Thoracic aorta (tissue), 2 donors: ENCODE data around the gene PLAA. TPM values are rescaled to one million over a fixed set of nuclear protein-coding genes. Genes with fewer than 3 reads are reported as not detected.

Source experiments
- ATAC-seq: fragments of 150-250 bp; one replicate; pipeline ENCODE4 v1.8.0; 2017; ENCODE audit warnings: low read depth; ENCODE audit not compliant: insufficient number of reproducible peaks, low FRiP score
- DNase-seq: peaks from one replicate; pipeline ENCODE4 v3.0.0-alpha.2; 2020; ENCODE audit warnings: low spot score
- H3K27ac ChIP-seq, 2 donors: fragments of 200-600 bp; sonication (generic); 1 replicate in 1 of 2; 2 replicates in 1 of 2; pipeline ENCODE4 v1.5.1; 2016; ENCODE audit warnings: mild to moderate bottlenecking in 2 of 2, moderate library complexity in 2 of 2
- H3K27me3 ChIP-seq: fragments of 200-600 bp; sonication (generic); replicated peaks from 2 replicates; pipeline ENCODE4 v1.6.0; 2016; ENCODE audit warnings: mild to moderate bottlenecking; ENCODE audit not compliant: insufficient read depth
- H3K36me3 ChIP-seq: fragments of 200-600 bp; sonication (generic); one replicate; pipeline ENCODE4 v1.5.1; 2016
- H3K4me1 ChIP-seq, 2 donors: fragments of 200-600 bp; sonication (generic); 1 replicate in 1 of 2; 2 replicates in 1 of 2; pipeline versions ENCODE4 v1.5.1 to v1.6.0; 2016; ENCODE audit warnings: low read depth in 2 of 2, mild to moderate bottlenecking in 1 of 2; ENCODE audit not compliant: control insufficient read depth in 1 of 2
- H3K4me3 ChIP-seq: fragments of 200-600 bp; sonication (generic); 2 replicates; pipeline ENCODE4 v1.5.1; 2016; ENCODE audit warnings: mild to moderate bottlenecking
- H3K9me3 ChIP-seq: fragments of 200-600 bp; sonication (generic); 2 replicates; pipeline ENCODE4 v1.5.1; 2016
- CTCF ChIP-seq: fragments of 200-600 bp; sonication (generic); IDR thresholded peaks from one replicate; pipeline ENCODE4 v1.5.1; 2019; ENCODE audit warnings: antibody characterized with exemption
- total RNA-seq, 2 donors: library from RNA; depleted of rRNA; stranded (reverse); fragments of >200 nt; gene quantifications; one replicate each; pipeline versions ENCODE4 v1.1.0 to v1.2.3, GENCODE V29; 2016

The PLAA gene
- total RNA-seq, 2 donors from 2014 or later, result 33.2 to 34.1 TPM

DNA sequence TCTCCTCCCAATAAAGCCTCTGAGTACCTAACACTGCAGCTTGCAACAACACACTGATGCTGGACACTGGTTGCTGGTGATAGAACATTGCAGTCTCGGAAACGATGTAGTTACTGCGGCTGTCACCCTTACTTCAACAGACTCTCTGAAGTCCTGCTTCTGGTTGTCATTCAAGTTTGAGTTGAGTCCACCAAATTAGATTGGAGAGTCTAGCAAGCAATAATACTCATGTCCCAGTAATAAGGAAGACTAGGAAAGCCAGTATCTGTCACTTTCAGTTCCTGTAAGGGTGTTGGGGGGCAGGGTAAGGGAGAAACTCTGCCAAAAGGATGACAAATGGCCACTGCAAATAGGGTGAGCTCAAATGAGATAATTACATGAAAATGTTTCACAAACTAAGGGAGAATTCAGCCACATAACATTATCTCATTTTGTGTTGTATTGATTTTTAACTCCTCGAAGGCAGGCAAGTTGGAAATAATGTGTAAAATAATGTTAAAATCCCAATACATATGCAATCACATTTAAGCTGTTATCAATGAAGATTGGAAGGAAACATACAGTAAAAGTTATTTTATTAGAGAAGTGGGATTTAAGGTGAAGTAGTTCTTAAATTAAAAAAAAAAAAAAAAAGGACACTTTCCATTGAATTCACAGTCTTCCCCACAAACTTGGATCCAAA lies 8.3 kb upstream of the PLAA start:
- no peak for ATAC-seq

DNA sequence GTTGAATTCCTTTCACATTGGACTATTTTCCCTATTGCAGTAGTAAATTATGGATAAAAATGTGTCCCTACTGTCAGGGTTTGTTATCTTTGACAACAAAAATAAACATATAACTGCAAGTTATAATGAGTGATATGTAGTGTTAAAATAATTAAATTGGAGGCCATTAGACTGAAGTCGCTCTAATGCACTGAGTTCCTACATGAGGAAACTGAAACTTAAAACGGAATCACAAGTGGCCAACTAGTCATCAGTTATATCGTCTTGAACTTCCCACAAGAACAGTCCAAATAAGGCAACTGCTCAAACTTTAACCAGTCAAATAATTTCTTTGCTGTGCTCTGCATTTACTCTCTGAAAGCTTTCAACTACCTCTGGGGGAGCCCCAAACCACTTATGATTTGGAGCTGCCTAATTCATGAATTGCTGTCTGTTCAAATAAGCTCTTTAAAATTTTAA lies 7.0 kb upstream of the PLAA start:
- H3K9me3 ChIP-seq, result no peaks in the 10 kb centered on the region
- H3K4me1 ChIP-seq, result peaks cover 6 to 15% of the 10 kb centered on the region in 2 donors
- peak overlapping the region in 1 of 2 donors; percentile 81 for H3K27ac ChIP-seq
- H3K4me3 ChIP-seq, result no peak overlapping the region
- TF ChIP-seq CTCF, result no peak
- H3K36me3 ChIP-seq, result no peaks in the 10 kb centered on the region
- ATAC-seq, result no peak
- no peaks in the 10 kb centered on the region for H3K27me3 ChIP-seq
- no peak for DNase-seq

More for the DNA sequence above, 8.3 kb upstream of the PLAA start:
- Histone ChIP-seq H3K9me3 (no peaks in the 10 kb centered on the region), H3K36me3 (no peaks in the 10 kb centered on the region), H3K4me3 (peak overlapping the region; percentile 78), H3K27me3 (no peaks in the 10 kb centered on the region), H3K27ac (peak overlapping the region; percentile 81 to 91), H3K4me1 (peaks cover 6 to 15% of the 10 kb centered on the region in 2 donors)
- no peak for TF ChIP-seq CTCF
- DNase-seq, result no peak

DNA sequence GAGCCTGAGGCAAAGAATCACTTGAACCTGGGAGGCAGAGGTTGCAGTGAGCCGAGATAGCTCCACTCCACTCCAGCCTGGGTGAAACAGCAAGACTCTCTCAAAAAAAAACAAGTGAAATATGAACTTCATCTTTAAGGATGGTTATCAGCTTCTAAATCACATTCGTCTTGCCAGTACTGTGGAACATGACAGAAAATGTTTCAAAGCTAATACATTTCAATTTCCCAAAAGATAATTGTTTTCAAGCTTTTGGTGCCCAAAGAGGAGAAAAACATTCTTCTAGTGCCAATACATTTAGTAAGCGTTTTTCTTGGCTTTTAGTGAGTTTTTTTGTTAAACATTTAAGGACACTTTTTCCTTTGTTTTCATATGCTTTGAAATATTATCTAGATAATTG lies 4.8 kb upstream of the PLAA start:
- Histone ChIP-seq H3K27me3 (no peaks in the 10 kb centered on the region), H3K9me3 (no peaks in the 10 kb centered on the region), H3K4me1 (peaks cover 4 to 16% of the 10 kb centered on the region in 2 donors), H3K27ac (no peak overlapping the region), H3K36me3 (no peaks in the 10 kb centered on the region), H3K4me3 (no peak overlapping the region)
- no peak for DNase-seq
- TF ChIP-seq CTCF, result no peak
- no peak for ATAC-seq

DNA sequence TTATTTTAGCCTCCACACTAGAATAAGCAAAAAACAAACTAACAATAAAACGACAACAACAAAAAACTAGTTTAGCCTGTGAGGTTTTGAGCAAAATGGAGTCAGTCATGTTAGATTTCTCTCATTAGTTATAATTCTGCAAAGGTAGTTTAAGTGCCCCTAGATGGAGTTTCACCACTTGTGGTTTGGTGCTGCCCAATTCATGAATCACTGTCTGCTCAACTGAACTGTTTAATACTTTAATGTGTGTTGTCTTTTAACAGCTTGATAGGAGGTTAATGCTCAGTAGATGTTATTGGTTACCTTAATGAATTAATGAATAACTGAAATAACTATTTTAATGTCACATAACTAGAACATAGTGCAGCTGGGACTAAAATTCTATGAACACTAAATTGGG lies 3.5 kb upstream of the PLAA start:
- peaks cover 9 to 20% of the 10 kb centered on the region in 2 donors for H3K4me1 ChIP-seq
- H3K36me3 ChIP-seq, result no peaks in the 10 kb centered on the region
- no peaks in the 10 kb centered on the region for H3K9me3 ChIP-seq
- no peak overlapping the region for H3K4me3 ChIP-seq
- no peak overlapping the region for H3K27ac ChIP-seq
- DNase-seq, result no peak
- TF ChIP-seq CTCF, result no peak
- no peaks in the 10 kb centered on the region for H3K27me3 ChIP-seq
- no peak for ATAC-seq

DNA sequence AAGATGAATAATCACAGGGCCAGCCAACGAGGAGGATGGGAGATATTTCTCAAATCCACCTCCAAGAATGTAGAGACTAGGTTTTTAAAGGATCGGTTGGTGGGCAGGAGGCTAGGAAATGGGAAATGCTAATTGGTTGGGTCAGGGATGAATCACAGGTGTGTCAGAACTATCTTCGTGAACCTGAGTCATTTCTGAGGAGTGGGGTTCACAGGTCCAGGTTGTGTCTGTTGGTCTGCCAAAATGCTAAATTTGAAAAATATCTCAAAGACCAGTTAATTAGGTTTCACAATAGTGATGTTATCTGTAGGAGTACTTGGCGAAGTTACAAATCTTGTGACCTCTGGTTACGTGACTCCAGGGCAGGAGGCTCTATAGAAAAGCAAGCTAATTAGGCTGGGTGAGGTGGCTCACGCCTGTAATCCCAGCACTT lies 2.6 kb upstream of the PLAA start:
- H3K4me1 ChIP-seq, result peaks cover 17 to 23% of the 10 kb centered on the region in 2 donors
- no peak for DNase-seq
- no peaks in the 10 kb centered on the region for H3K36me3 ChIP-seq
- H3K27me3 ChIP-seq, result no peaks in the 10 kb centered on the region
- no peak for ATAC-seq
- no peak for TF ChIP-seq CTCF
- no peak overlapping the region for H3K27ac ChIP-seq
- no peak overlapping the region for H3K4me3 ChIP-seq
- H3K9me3 ChIP-seq, result no peaks in the 10 kb centered on the region
